GM12875 (cell line): ENCODE data around the gene ALPG.
A peak's percentile ranks its signal among the peaks of the same experiment; 100 is the strongest.
"Not testable (repeated sequence)": the region's sequence is repeated elsewhere in the genome, so short reads cannot be mapped to it uniquely, and the experiment has no call there.

Experiments used
- H3K4me3 ChIP-seq: one replicate; pipeline ENCODE4 v1.5.1; 2011; ENCODE audit warnings: low read depth, low read length, control low read depth
- CTCF ChIP-seq: IDR thresholded peaks from 2 replicates; pipeline ENCODE4 v1.5.1; 2011; ENCODE audit warnings: low read depth, mild to moderate bottlenecking, control low read depth, inconsistent platforms, low read length, moderate library complexity, borderline replicate concordance; ENCODE audit not compliant: insufficient read depth

ALPG gene

GRCh38 chr2:232438951-232439757 lies 32.5 kb downstream of the ALPG start:
- no peak overlapping the region for H3K4me3 ChIP-seq
- TF ChIP-seq CTCF: peak; percentile 42; the same call in 1 of the 2 replicates

- H3K4me3 ChIP-seq: no peak overlapping the region
- no peak for TF ChIP-seq CTCF
Measured at GRCh38 chr2:232439758-232440135, 33.1 kb downstream of the ALPG start.

- TF ChIP-seq CTCF: peak; percentile 93
Measured at GRCh38 chr2:232440220-232441018, 33.8 kb downstream of the ALPG start.

GRCh38 chr2:232441147-232441651 lies 34.6 kb downstream of the ALPG start:
- H3K4me3 ChIP-seq: no peak overlapping the region
- TF ChIP-seq CTCF: no peak

More at GRCh38 chr2:232440220-232441018, 33.8 kb downstream of the ALPG start:
- not testable (repeated sequence) for H3K4me3 ChIP-seq

- H3K4me3 ChIP-seq: not testable (repeated sequence)
Measured at GRCh38 chr2:232441922-232442321, 35.3 kb downstream of the ALPG start.

GRCh38 chr2:232442431-232442830 lies 35.8 kb downstream of the ALPG start:
- H3K4me3 ChIP-seq: not testable (repeated sequence)

- not testable (repeated sequence) for H3K4me3 ChIP-seq
Measured at GRCh38 chr2:232443047-232443446, 36.4 kb downstream of the ALPG start.

- not testable (repeated sequence) for H3K4me3 ChIP-seq
Measured at GRCh38 chr2:232443669-232444408, 37.2 kb downstream of the ALPG start.
